ENCODE data around the gene CDC73. TPM values are rescaled to one million over a fixed set of nuclear protein-coding genes. Genes with fewer than 3 reads are reported as not detected.

The CDC73 gene
- total RNA-seq, 1 experiment from 2014 or later = 63.2 TPM

- TF ChIP-seq SRF (IDR thresholded peaks at IDR 0.05; ENCODE audit: low read depth) (no peak), EZH2 (IDR thresholded peaks at IDR 0.05) (no peak), CEBPB (IDR thresholded peaks at IDR 0.05; ENCODE audit: low read depth) (no peak), TCF7L2 (IDR thresholded peaks at IDR 0.05; ENCODE audit: borderline replicate concordance, extremely low read depth, insufficient read depth, insufficient read length) (no peak), EZH2phosphoT487 (IDR thresholded peaks at IDR 0.05; ENCODE audit: borderline replicate concordance) (no peak)
These were observed 43.8 kb upstream of the CDC73 start (continued) for GRCh38 chr1:193077991-193078390.

DNA sequence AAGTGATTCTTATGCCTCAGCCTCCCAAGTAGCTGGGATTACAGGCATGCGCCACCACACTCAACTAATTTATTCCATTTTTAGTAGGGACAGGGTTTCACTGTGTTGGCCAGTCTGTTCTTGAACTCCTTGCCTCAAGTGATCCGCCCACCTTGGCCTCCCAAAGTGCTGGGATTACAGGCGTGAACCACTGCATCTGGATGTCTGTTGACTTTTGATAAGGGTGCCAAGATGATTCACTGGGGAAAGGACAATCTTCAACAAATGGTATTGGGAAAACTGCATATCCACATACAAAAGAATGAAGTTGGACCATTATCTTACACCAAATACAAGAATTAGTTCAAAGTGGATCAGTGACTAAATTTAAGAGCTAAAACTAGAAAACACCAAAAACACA lies 42.6 kb upstream of the CDC73 start:
- BruUV-seq (replicated peaks) = no TSS peak

More for the DNA sequence above, 42.6 kb upstream of the CDC73 start:
- ATAC-seq = no peak
- Histone ChIP-seq H3K4me1 (ENCODE audit: control insufficient read depth in 1 of 2, insufficient read depth in 2 of 2, low read length in 2 of 2) (no peaks in the 10 kb centered on the region), H3K4me2 (ENCODE audit: low read length) (no peak overlapping the region), H3K27ac (ENCODE audit: low read depth, low read length) (no peak overlapping the region), H4K20me1 (ENCODE audit: insufficient read depth) (no peaks in the 10 kb centered on the region), H3K9ac (ENCODE audit: low read length) (no peak overlapping the region), H3K9me2 (ENCODE audit: insufficient read depth) (no peaks in the 10 kb centered on the region), H3K79me2 (ENCODE audit: insufficient read depth, low read length) (peaks cover 12% of the 10 kb centered on the region), H3K4me3 (replicated peaks in 1 of 2; ENCODE audit: low read depth in 1 of 2, low read length in 2 of 2) (no peak overlapping the region), H3K27me3 (ENCODE audit: insufficient read depth, low read length) (no peaks in the 10 kb centered on the region), H2AFZ (ENCODE audit: low read depth, low read length, poor library complexity, severe bottlenecking) (no peak overlapping the region), H3K36me3 (ENCODE audit: control insufficient read depth in 1 of 2, insufficient read depth in 2 of 2, low read length in 2 of 2) (peaks cover 37 to 54% of the 10 kb centered on the region in 2 experiments), H3K9me3 (ENCODE audit: control insufficient read depth in 1 of 2, insufficient read depth in 1 of 2, low read depth in 1 of 2, low read length in 2 of 2) (no peaks in the 10 kb centered on the region)
- intact Hi-C loops (cut with micrococcal nuclease) = no loop called here
- RAD21 ChIA-PET (ENCODE audit: low non-redundant PET in 1 of 2, low total read pairs in 2 of 2, uncharacterized antibody in 2 of 2, unreplicated experiment in 2 of 2) = interaction anchor here in 1 of 2 experiments (0.7 kb wide), 1 partner anchor 42 kb away, joined by 6 read pairs; no protein-coding TSS in a partner anchor
- POLR2A ChIA-PET = no interaction called here
- no peak for TF ChIP-seq ELF1 (IDR thresholded peaks at IDR 0.05; ENCODE audit: borderline replicate concordance, low read depth)
- TF ChIP-seq ATF3 (IDR thresholded peaks at IDR 0.05) = no peak
- TF ChIP-seq ZNF274 (IDR thresholded peaks at IDR 0.05; ENCODE audit: low read depth, low read length) = no peak
- TF ChIP-seq REST (IDR thresholded peaks at IDR 0.05; ENCODE audit: low read depth) = no peak
- TF ChIP-seq EZH2phosphoT487 (IDR thresholded peaks at IDR 0.05; ENCODE audit: borderline replicate concordance) = no peak
- TF ChIP-seq POLR2AphosphoS5 (IDR thresholded peaks at IDR 0.05; ENCODE audit: low read depth, low read length) = no peak
- TF ChIP-seq JUND (IDR thresholded peaks at IDR 0.05) = no peak
- no peak for TF ChIP-seq MAX (IDR thresholded peaks at IDR 0.05)
- TF ChIP-seq YY1 (IDR thresholded peaks at IDR 0.05; ENCODE audit: extremely low read depth, insufficient replicate concordance, low read depth, low read length) = no peak
- no peak for DNase-seq (ENCODE audit: low read depth, low spot score)
- CTCF ChIA-PET = no interaction called here

Measured in HCT116 (cell line).